ENCODE data around the gene SPPL2B.

Gene SPPL2B

GRCh38 chr19:2356036-2356646 is 27.7 kb downstream of the SPPL2B start:
- DNase-seq, result no peak

- no peak for DNase-seq
Observed at GRCh38 chr19:2357279-2358206, 29.1 kb downstream of the SPPL2B start.

GRCh38 chr19:2358548-2359173 is 30.2 kb downstream of the SPPL2B start:
- DNase-seq, result no peak

GRCh38 chr19:2359992-2360685 is 31.7 kb downstream of the SPPL2B start, which contains the start of gene TMPRSS9:
TMPRSS9 (plus strand) TSS chr19:2360265; CDS start chr19:2389786, 29,521 bp downstream.
- no peak for DNase-seq

- DNase-seq, result no peak
Observed at GRCh38 chr19:2360833-2361232, 32.3 kb downstream of the SPPL2B start.

GRCh38 chr19:2361246-2362045 is 33.0 kb downstream of the SPPL2B start:
- no peak for DNase-seq

- no peak for DNase-seq
Observed at GRCh38 chr19:2362046-2362969, 33.8 kb downstream of the SPPL2B start.

GRCh38 chr19:2362970-2363300 is 34.5 kb downstream of the SPPL2B start:
- no peak for DNase-seq

- DNase-seq, result no peak
Observed at GRCh38 chr19:2363419-2363818, 34.9 kb downstream of the SPPL2B start.

GRCh38 chr19:2365201-2365970 is 36.9 kb downstream of the SPPL2B start:
- no peak for DNase-seq

GRCh38 chr19:2371656-2372055 is 43.2 kb downstream of the SPPL2B start:
- DNase-seq, result no peak

- no peak for DNase-seq
Observed at GRCh38 chr19:2372076-2372612, 43.7 kb downstream of the SPPL2B start.

- DNase-seq, result no peak
Observed at GRCh38 chr19:2374808-2375207, 46.3 kb downstream of the SPPL2B start.

GRCh38 chr19:2375353-2376121 is 47.1 kb downstream of the SPPL2B start:
- no peak for DNase-seq

GRCh38 chr19:2376784-2377519 is 48.5 kb downstream of the SPPL2B start:
- DNase-seq, result no peak

- no peak for DNase-seq
Observed at GRCh38 chr19:2380567-2380966, 52.1 kb downstream of the SPPL2B start.

GRCh38 chr19:2381148-2381820 is 52.8 kb downstream of the SPPL2B start:
- no peak for DNase-seq

All from COR-L47 (cell line).